BLaER1 treated with 17β-estradiol and CSF1 and Interleukin-3, amounts not matched to agents 10 nM and 100 nM (cell line): Measurements from ENCODE around the gene PIMREG.

ENCODE experiments used
- H3K27ac ChIP-seq, 11 experiments: shearing (Covaris generic); formaldehyde crosslinking; 2 replicates each; pipeline ENCODE4 v1.8.1; 2022
- H3K27me3 ChIP-seq, 11 experiments: shearing (Covaris generic); formaldehyde crosslinking; 2 replicates each; pipeline ENCODE4 v1.8.1; 2022
- H3K36me3 ChIP-seq, 11 experiments: shearing (Covaris generic); formaldehyde crosslinking; 2 replicates each; pipeline ENCODE4 v1.8.1; 2022
- H3K4me1 ChIP-seq, 10 experiments: shearing (Covaris generic); formaldehyde crosslinking; 2 replicates each; pipeline ENCODE4 v1.8.1; 2022
- H3K4me2 ChIP-seq, 11 experiments: shearing (Covaris generic); formaldehyde crosslinking; 2 replicates each; pipeline ENCODE4 v1.8.1; 2022
- H3K4me3 ChIP-seq, 10 experiments: shearing (Covaris generic); formaldehyde crosslinking; 2 replicates each; pipeline ENCODE4 v1.8.1; 2022
- H3K9ac ChIP-seq, 11 experiments: shearing (Covaris generic); formaldehyde crosslinking; 2 replicates each; pipeline ENCODE4 v1.8.1; 2022
- H3K9me3 ChIP-seq, 11 experiments: shearing (Covaris generic); formaldehyde crosslinking; replicated peaks in 1 of 11; 2 replicates each; pipeline ENCODE4 v1.8.1; 2022
- H4K20me1 ChIP-seq, 11 experiments: shearing (Covaris generic); formaldehyde crosslinking; 2 replicates each; pipeline ENCODE4 v1.8.1; 2022
- Cebpa-rat ChIP-seq, 11 experiments: shearing (Covaris generic); IDR thresholded peaks; 2 replicates each; pipeline ENCODE4 v1.8.1; 2022

Gene PIMREG, protein sequence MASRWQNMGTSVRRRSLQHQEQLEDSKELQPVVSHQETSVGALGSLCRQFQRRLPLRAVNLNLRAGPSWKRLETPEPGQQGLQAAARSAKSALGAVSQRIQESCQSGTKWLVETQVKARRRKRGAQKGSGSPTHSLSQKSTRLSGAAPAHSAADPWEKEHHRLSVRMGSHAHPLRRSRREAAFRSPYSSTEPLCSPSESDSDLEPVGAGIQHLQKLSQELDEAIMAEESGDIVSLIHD

DNA sequence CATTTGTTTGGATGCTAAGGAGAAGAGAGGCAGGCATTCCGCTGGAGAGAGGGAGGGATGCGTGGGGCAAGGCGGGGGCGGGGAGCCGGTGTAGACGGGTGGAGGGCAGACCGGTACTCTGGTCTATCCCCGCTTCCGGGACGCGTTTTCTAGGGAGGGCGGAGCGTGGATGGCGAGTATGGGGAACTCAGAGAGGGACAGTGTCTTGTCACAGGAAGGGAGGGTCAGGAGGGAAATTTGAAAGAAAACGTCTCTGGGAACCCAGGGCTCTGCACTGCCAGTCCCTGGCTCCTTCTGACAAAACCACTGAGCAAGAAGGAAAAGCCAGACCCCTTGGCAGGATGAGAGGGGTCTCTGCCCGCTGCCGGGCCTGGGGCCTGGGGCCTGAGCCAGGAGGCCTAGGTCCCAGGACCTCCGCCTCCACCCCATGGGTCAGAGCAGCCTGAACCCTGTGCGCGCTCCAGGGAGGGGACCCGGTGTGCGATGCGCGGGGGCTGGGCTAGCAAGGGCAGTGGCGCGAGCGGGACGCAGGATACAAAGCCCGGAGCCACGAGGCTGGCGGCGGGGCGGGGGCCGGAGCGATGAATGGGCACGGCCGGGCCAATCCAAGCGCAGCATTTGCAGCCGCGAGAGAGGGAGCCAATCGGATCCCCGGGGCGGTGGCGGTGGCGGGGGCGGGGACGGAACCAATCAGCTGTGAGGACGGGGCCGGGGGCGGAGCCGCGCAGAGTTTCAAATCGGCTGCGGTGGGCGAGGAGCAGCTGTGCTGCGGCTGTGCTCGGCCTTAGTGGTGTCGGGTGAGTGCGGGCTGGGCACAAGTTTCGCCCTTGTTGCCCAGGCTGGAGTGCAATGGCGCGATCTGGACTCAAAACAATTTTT, at the start of gene PIMREG:
TSS of gene PIMREG (plus strand) at position 764 of the 879 bp plus-strand sequence. CDS start 656 bp downstream, outside the sequence.
- Histone ChIP-seq H3K4me1 (peaks cover 11 to 33% (median 23%) of the 10 kb centered on the region in 10 experiments), H3K9me3 (no peaks in the 10 kb centered on the region), H3K27ac (peak within 1 kb of the TSS; percentile 27 to 99 (median 94); a peak in 21 of 22 replicates), H3K9ac (peak within 1 kb of the TSS; percentile 68 to 95 (median 87)), H3K4me2 (peak within 1 kb of the TSS; percentile 90 to 100 (median 96)), H4K20me1 (peaks cover 0 to 32% (median 0%) of the 10 kb centered on the region in 11 experiments; a peak in 9 of 22 replicates), H3K4me3 (peak within 1 kb of the TSS; percentile 60 to 82 (median 68)), H3K27me3 (no peaks in the 10 kb centered on the region), H3K36me3 (peaks cover 0 to 38% (median 35%) of the 10 kb centered on the region in 11 experiments; a peak in 18 of 22 replicates)
- no peak for TF ChIP-seq Cebpa-rat (IDR thresholded peaks at IDR 0.05)

DNA sequence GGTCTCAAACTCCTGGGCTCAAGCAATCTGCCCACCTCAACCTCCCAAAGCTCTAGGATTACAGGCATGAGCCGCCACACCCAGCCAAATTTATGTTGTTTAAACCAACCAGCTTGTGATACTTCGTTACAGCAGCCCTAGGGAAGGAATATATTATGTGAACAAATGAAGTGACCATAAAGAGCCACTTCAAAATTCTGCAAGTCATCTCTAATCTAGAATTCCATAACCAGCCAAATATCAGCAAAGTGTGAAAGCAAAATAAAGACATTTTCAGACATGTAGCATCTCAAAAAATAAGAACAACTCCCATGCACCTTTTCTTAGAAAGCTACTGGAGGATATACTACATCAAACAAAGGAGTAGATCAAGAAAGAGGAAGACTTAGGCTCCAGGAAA, 45.3 kb upstream of the PIMREG start:
- H3K36me3 ChIP-seq, result no peaks in the 10 kb centered on the region
- H3K27me3 ChIP-seq, result no peaks in the 10 kb centered on the region
- peaks cover 0 to 25% (median 8%) of the 10 kb centered on the region in 11 experiments; a peak in 9 of 22 replicates for H3K9me3 ChIP-seq
- H3K27ac ChIP-seq, result no peak overlapping the region
- TF ChIP-seq Cebpa-rat (IDR thresholded peaks at IDR 0.05), result no peak
- H3K4me1 ChIP-seq, result no peaks in the 10 kb centered on the region
- no peak overlapping the region for H3K4me3 ChIP-seq
- no peak overlapping the region for H3K9ac ChIP-seq
- no peak overlapping the region for H3K4me2 ChIP-seq
- H4K20me1 ChIP-seq, result no peaks in the 10 kb centered on the region

DNA sequence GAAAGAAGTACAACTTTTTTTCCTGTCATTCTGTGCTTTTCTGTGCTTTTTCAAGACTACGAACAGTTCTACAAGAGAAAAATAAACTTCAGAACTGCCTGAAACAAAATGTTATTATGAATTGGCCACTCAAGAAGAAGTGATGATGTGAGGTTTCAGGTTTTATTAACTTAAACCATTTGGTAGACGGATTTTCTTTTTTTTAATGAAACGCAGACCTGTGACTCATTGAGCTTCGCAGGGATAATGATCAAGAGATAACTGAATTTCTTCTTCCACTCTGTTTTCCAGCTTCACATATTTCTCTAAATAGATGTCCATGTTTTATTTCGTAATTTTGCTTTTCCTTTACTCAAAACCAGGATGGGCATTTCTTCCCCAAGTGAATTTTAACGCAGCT, 42.0 kb upstream of the PIMREG start:
- no peak for TF ChIP-seq Cebpa-rat (IDR thresholded peaks at IDR 0.05)

DNA sequence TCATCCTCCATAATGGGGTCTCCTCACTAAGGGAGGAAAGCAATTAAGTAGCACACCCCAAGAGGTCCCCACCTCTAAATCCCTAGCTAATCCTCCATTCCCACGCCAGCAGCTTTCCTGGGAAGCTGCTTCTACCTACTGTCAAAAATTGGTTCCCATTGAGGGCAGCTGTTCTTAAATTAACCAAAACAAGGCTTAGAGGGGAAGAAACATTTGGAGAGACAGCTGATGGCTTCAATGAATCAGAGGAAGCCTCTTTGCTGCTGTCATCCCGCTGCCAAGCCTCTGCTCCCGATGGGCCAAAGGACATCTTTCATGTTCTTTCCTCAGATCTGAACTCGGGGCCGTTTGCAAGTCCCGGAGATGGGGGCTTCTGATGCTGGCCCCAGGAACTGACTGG, 36.0 kb upstream of the PIMREG start:
- Histone ChIP-seq H3K27ac (no peak overlapping the region), H3K9me3 (no peaks in the 10 kb centered on the region), H3K27me3 (no peaks in the 10 kb centered on the region), H3K4me2 (no peak overlapping the region), H4K20me1 (peaks cover 0 to 1% (median 0%) of the 10 kb centered on the region in 11 experiments; a peak in 2 of 22 replicates), H3K4me1 (no peaks in the 10 kb centered on the region), H3K36me3 (no peaks in the 10 kb centered on the region), H3K4me3 (no peak overlapping the region), H3K9ac (no peak overlapping the region)
- no peak for TF ChIP-seq Cebpa-rat (IDR thresholded peaks at IDR 0.05)

More for the DNA sequence above, 42.0 kb upstream of the PIMREG start:
- no peak overlapping the region for H3K4me2 ChIP-seq
- H3K9me3 ChIP-seq, result peaks cover 0 to 25% (median 8%) of the 10 kb centered on the region in 11 experiments; a peak in 9 of 22 replicates
- no peak overlapping the region for H3K4me3 ChIP-seq
- no peaks in the 10 kb centered on the region for H3K4me1 ChIP-seq
- no peaks in the 10 kb centered on the region for H3K27me3 ChIP-seq
- H3K9ac ChIP-seq, result no peak overlapping the region
- no peaks in the 10 kb centered on the region for H3K36me3 ChIP-seq
- H3K27ac ChIP-seq, result no peak overlapping the region
- H4K20me1 ChIP-seq, result no peaks in the 10 kb centered on the region

DNA sequence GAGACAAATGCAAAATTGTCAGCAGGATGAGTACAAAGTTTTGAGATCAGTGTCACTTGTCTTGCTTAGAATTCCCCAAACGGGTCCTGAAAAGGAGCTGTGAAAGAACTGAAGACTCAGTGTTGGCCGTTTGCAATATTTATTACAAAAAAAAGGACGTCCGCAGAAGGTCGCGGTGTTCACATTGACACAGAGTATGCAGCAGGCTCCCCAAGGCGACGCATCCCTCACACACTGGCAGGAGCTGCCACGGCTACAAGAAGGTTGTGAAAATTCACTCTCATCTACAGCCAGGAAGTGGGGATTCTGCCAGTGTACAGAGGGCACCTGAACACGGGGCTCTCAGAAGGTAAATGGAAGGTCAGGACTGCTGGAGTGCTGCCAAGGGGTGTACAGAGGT, 35.5 kb upstream of the PIMREG start:
- no peaks in the 10 kb centered on the region for H3K27me3 ChIP-seq

DNA sequence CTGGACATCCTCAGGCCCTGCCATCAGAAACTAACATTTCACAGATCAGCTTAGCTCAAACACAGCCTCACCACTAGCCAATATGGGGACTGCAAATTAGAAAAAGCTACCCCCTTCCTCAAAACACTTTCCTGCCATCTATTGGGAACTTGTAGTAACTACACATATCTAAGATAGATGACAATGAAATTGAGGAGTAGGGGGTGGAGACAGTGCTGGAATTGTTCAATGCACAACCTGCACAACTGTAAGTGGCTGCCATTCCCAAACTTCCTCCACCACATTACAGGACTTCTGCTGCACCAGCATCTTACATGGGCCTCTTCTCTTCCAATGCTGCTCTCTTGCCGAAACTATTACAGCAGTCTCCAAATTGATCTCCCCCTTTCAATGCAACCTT, 31.2 kb upstream of the PIMREG start:
- Histone ChIP-seq H3K4me1 (no peaks in the 10 kb centered on the region), H3K36me3 (no peaks in the 10 kb centered on the region), H3K27me3 (no peaks in the 10 kb centered on the region; a peak in 1 of 22 replicates), H3K27ac (no peak overlapping the region), H4K20me1 (peaks cover 0 to 33% (median 0%) of the 10 kb centered on the region in 11 experiments; a peak in 5 of 22 replicates), H3K9me3 (no peaks in the 10 kb centered on the region), H3K9ac (no peak overlapping the region), H3K4me3 (no peak overlapping the region), H3K4me2 (no peak overlapping the region)
- no peak for TF ChIP-seq Cebpa-rat (IDR thresholded peaks at IDR 0.05)

More for the DNA sequence above, 35.5 kb upstream of the PIMREG start:
- H3K4me2 ChIP-seq, result no peak overlapping the region
- H3K9ac ChIP-seq, result no peak overlapping the region
- H3K36me3 ChIP-seq, result no peaks in the 10 kb centered on the region
- H3K4me3 ChIP-seq, result no peak overlapping the region
- H3K9me3 ChIP-seq, result no peaks in the 10 kb centered on the region
- TF ChIP-seq Cebpa-rat (IDR thresholded peaks at IDR 0.05), result no peak
- no peak overlapping the region for H3K27ac ChIP-seq
- no peaks in the 10 kb centered on the region for H3K4me1 ChIP-seq
- peaks cover 0 to 6% (median 0%) of the 10 kb centered on the region in 11 experiments; a peak in 4 of 22 replicates for H4K20me1 ChIP-seq

DNA sequence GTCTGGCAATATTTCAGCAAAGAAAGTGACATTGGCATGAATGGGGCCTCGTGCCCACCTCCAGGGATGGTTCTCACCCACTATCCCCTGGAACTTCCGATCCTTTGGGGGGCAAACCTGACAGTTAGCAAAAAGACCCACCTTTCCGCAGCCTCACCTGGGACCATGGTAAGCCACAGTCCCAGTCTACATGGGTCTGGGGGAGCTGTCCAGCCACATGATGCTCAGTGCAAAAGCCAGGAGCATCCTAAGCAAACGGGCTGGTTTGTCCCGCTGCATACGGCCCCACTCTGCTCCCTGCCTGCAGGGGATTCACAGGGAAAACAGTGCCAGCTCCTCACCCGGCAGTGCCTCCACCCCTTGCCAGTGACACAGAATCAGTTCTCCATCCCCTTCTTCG, 28.6 kb upstream of the PIMREG start:
- no peak overlapping the region for H3K9ac ChIP-seq
- peaks cover 0 to 33% (median 0%) of the 10 kb centered on the region in 11 experiments; a peak in 6 of 22 replicates for H4K20me1 ChIP-seq
- no peak for TF ChIP-seq Cebpa-rat (IDR thresholded peaks at IDR 0.05)
- no peaks in the 10 kb centered on the region for H3K9me3 ChIP-seq
- no peaks in the 10 kb centered on the region for H3K4me1 ChIP-seq
- no peaks in the 10 kb centered on the region for H3K36me3 ChIP-seq
- H3K27ac ChIP-seq, result no peak overlapping the region
- no peak overlapping the region for H3K4me3 ChIP-seq
- H3K27me3 ChIP-seq, result peaks cover 0 to 9% (median 0%) of the 10 kb centered on the region in 11 experiments; a peak in 3 of 22 replicates
- H3K4me2 ChIP-seq, result no peak overlapping the region

DNA sequence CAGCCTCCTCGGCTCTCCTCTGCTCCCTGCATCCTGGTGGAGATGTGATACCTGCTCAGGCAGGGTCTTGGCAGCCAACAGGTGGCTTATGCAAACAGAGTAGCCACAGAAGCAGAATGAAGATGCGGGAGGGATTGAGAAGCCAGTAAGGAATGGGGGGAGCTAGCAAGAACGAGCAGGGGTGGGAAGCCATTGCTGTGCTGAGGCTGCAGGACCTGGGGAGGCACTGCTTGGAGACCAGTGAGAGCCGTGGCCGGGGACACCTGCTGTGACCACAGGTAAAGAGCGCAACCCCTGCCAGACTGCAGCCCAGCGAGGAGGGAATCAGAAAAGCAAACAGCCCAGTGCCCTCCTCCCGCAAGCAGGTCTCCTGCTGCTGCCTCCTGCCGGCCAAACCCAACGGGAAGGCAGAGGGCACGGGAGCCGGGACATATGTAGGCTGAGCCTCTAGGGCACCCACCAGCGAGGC, 24.0 kb upstream of the PIMREG start:
- no peak for TF ChIP-seq Cebpa-rat (IDR thresholded peaks at IDR 0.05)
- Histone ChIP-seq H3K27me3 (peaks cover 0 to 47% (median under 1%) of the 10 kb centered on the region in 11 experiments; a peak in 11 of 22 replicates), H4K20me1 (peaks cover 0 to 47% (median 0%) of the 10 kb centered on the region in 11 experiments; a peak in 8 of 22 replicates), H3K4me3 (no peak overlapping the region), H3K4me2 (no peak overlapping the region), H3K9ac (no peak overlapping the region), H3K4me1 (peaks cover 0 to 19% (median 5%) of the 10 kb centered on the region in 10 experiments; a peak in 14 of 20 replicates), H3K27ac (no peak overlapping the region), H3K9me3 (no peaks in the 10 kb centered on the region), H3K36me3 (no peaks in the 10 kb centered on the region)
